ENCODE measurements around the gene NTM.

GRCh38 chr11:131773626-131774025 is 403.2 kb downstream of the NTM start:
- TF ChIP-seq, protein P1, sequence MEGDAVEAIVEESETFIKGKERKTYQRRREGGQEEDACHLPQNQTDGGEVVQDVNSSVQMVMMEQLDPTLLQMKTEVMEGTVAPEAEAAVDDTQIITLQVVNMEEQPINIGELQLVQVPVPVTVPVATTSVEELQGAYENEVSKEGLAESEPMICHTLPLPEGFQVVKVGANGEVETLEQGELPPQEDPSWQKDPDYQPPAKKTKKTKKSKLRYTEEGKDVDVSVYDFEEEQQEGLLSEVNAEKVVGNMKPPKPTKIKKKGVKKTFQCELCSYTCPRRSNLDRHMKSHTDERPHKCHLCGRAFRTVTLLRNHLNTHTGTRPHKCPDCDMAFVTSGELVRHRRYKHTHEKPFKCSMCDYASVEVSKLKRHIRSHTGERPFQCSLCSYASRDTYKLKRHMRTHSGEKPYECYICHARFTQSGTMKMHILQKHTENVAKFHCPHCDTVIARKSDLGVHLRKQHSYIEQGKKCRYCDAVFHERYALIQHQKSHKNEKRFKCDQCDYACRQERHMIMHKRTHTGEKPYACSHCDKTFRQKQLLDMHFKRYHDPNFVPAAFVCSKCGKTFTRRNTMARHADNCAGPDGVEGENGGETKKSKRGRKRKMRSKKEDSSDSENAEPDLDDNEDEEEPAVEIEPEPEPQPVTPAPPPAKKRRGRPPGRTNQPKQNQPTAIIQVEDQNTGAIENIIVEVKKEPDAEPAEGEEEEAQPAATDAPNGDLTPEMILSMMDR (IDR thresholded peaks at IDR 0.05): no peak
- TF ChIP-seq POLR2A (IDR thresholded peaks at IDR 0.05): no peak
- TF ChIP-seq POLR2AphosphoS5 (IDR thresholded peaks at IDR 0.05): no peak
- TF ChIP-seq EP300 (IDR thresholded peaks at IDR 0.05): no peak
